HEK293 (cell line): ENCODE measurements around the gene FOXN3.

Source experiments
- CTCF ChIA-PET: fragments of 350-600 bp; formaldehyde crosslinking; extraction: SDS; loops from one replicate; lab custom pipeline; 2021; ENCODE audit warnings: antibody characterized with exemption; lab: Yijun Ruan, JAX
- POLR2A ChIA-PET: fragments of 300-600 bp; formaldehyde crosslinking; extraction: SDS; loops from one replicate; lab custom pipeline; 2020; ENCODE audit warnings: antibody characterized with exemption, inconsistent platforms; lab: Yijun Ruan, JAX
- H3K27ac ChIP-seq: fragments of 200-500 bp; sonication (Bioruptor generic); 2 replicates; pipeline ENCODE4 v1.5.1; 2014; ENCODE audit warnings: low read depth, low read length, control low read depth, inconsistent platforms; ENCODE audit errors: extremely low read depth
- H3K36me3 ChIP-seq, 2 experiments: fragments of 200-500 bp in 1 of 2; sonication (Bioruptor generic) in 1 of 2; 1 replicate in 1 of 2; 2 replicates in 1 of 2; pipeline ENCODE4 v1.5.1; 2014 to 2017; ENCODE audit warnings: inconsistent platforms in 2 of 2, low read length in 2 of 2; ENCODE audit not compliant: control insufficient read depth in 2 of 2, insufficient read depth in 1 of 2
- H3K4me1 ChIP-seq: fragments of 200-500 bp; sonication (Bioruptor generic); 2 replicates; pipeline ENCODE4 v1.5.1; 2014; ENCODE audit warnings: mild to moderate bottlenecking, low read length, inconsistent platforms; ENCODE audit not compliant: control insufficient read depth, insufficient read depth
- H3K4me3 ChIP-seq: 2 replicates; pipeline ENCODE4 v1.5.1; 2011; ENCODE audit warnings: low read depth, mild to moderate bottlenecking, control low read depth, low read length, moderate library complexity
- H3K9me3 ChIP-seq: fragments of 200-500 bp; sonication (Bioruptor generic); 2 replicates; pipeline ENCODE4 v1.5.1; 2014; ENCODE audit warnings: low read depth, low read length, inconsistent platforms; ENCODE audit not compliant: control insufficient read depth, insufficient read depth
- GLIS2 ChIP-seq: fragments of 450-650 bp; formaldehyde crosslinking; IDR thresholded peaks from 2 replicates; pipeline ENCODE4 v1.5.1; 2016; ENCODE audit warnings: missing biosample characterization, missing genetic modification characterization
- MYNN ChIP-seq: fragments of 450-650 bp; formaldehyde crosslinking; IDR thresholded peaks from 2 replicates; pipeline ENCODE4 v1.5.1; 2016; ENCODE audit warnings: missing biosample characterization, missing genetic modification characterization, borderline replicate concordance
- PBX3 ChIP-seq: sonication (generic); formaldehyde crosslinking; IDR thresholded peaks from 2 replicates; pipeline ENCODE4 v1.8.1; 2022; ENCODE audit warnings: mild to moderate bottlenecking, moderate library complexity, missing genetic modification reagents
- TCF7L2 ChIP-seq: IDR thresholded peaks from 2 replicates; pipeline ENCODE4 v1.6.1; 2011; ENCODE audit warnings: low read depth, mild to moderate bottlenecking, inconsistent platforms, low read length, moderate library complexity, borderline replicate concordance
- TSHZ1 ChIP-seq: fragments of 450-650 bp; formaldehyde crosslinking; IDR thresholded peaks from 2 replicates; pipeline ENCODE4 v1.5.1; 2016; ENCODE audit warnings: missing biosample characterization, missing genetic modification characterization, borderline replicate concordance
- ZBTB20 ChIP-seq: fragments of 450-650 bp; formaldehyde crosslinking; IDR thresholded peaks from 2 replicates; pipeline ENCODE4 v1.5.1; 2016; ENCODE audit warnings: missing biosample characterization, missing genetic modification characterization
- ZBTB48 ChIP-seq: fragments of 450-650 bp; formaldehyde crosslinking; IDR thresholded peaks from 2 replicates; pipeline ENCODE4 v1.5.1; 2016; ENCODE audit warnings: missing biosample characterization, missing genetic modification characterization
- ZEB2 ChIP-seq: fragments of 450-650 bp; formaldehyde crosslinking; IDR thresholded peaks from 2 replicates; pipeline ENCODE4 v1.5.1; 2016; ENCODE audit warnings: missing biosample characterization, missing genetic modification characterization
- ZFP69B ChIP-seq: fragments of 450-650 bp; formaldehyde crosslinking; IDR thresholded peaks from 2 replicates; pipeline ENCODE4 v1.5.1; 2016; ENCODE audit warnings: missing biosample characterization, missing genetic modification characterization
- ZIC2 ChIP-seq: fragments of 450-650 bp; formaldehyde crosslinking; IDR thresholded peaks from 2 replicates; pipeline ENCODE4 v1.5.1; 2016; ENCODE audit warnings: missing biosample characterization, missing genetic modification characterization
- ZNF175 ChIP-seq: fragments of 450-650 bp; formaldehyde crosslinking; IDR thresholded peaks from 2 replicates; pipeline ENCODE4 v1.5.1; 2016; ENCODE audit warnings: missing biosample characterization, missing genetic modification characterization
- ZNF184 ChIP-seq: fragments of 450-650 bp; IDR thresholded peaks from 2 replicates; pipeline ENCODE4 v1.5.1; 2018; ENCODE audit warnings: missing biosample characterization, mild to moderate bottlenecking, missing genetic modification characterization
- ZNF221 ChIP-seq: fragments of 450-650 bp; formaldehyde crosslinking; IDR thresholded peaks from 2 replicates; pipeline ENCODE4 v1.5.1; 2017; ENCODE audit warnings: missing biosample characterization, missing genetic modification characterization, borderline replicate concordance
- ZNF24 ChIP-seq: fragments of 450-650 bp; formaldehyde crosslinking; IDR thresholded peaks from 2 replicates; pipeline ENCODE4 v1.5.1; 2016; ENCODE audit warnings: missing biosample characterization, missing genetic modification characterization
- ZNF335 ChIP-seq: fragments of 450-650 bp; formaldehyde crosslinking; conservative IDR thresholded peaks from 2 replicates; pipeline ENCODE4 v1.5.1; 2016; ENCODE audit warnings: missing biosample characterization, missing genetic modification characterization
- ZNF354C ChIP-seq: fragments of 450-650 bp; formaldehyde crosslinking; IDR thresholded peaks from 2 replicates; pipeline ENCODE4 v1.5.1; 2016; ENCODE audit warnings: missing biosample characterization, missing genetic modification characterization, low read depth, borderline replicate concordance
- ZNF626 ChIP-seq: fragments of 450-650 bp; sonication (Bioruptor Pico); formaldehyde crosslinking; IDR thresholded peaks from 2 replicates; pipeline ENCODE4 v1.5.1; 2018; ENCODE audit warnings: missing biosample characterization, missing genetic modification characterization, inconsistent platforms
- ZNF654 ChIP-seq: fragments of 450-650 bp; formaldehyde crosslinking; IDR thresholded peaks from 2 replicates; pipeline ENCODE4 v1.5.1; 2016; ENCODE audit warnings: low read depth, missing biosample characterization, missing genetic modification characterization
- ZNF76 ChIP-seq: fragments of 450-650 bp; formaldehyde crosslinking; IDR thresholded peaks from 2 replicates; pipeline ENCODE4; 2016; ENCODE audit warnings: low read depth, missing biosample characterization, missing genetic modification characterization, borderline replicate concordance
- TF ChIP-seq, protein P1 (sequence below): fragments of 450-650 bp; formaldehyde crosslinking; IDR thresholded peaks from 2 replicates; pipeline ENCODE4 v1.5.1; 2016; ENCODE audit warnings: missing biosample characterization, missing genetic modification characterization
- TF ChIP-seq, protein P2 (sequence below): IDR thresholded peaks from 2 replicates; pipeline ENCODE4 v1.6.1; 2011; ENCODE audit warnings: mild to moderate bottlenecking, low read depth, low read length, borderline replicate concordance
- TF ChIP-seq, protein P3 (sequence below): fragments of 450-650 bp; formaldehyde crosslinking; IDR thresholded peaks from 2 replicates; pipeline ENCODE4 v1.5.1; 2016; ENCODE audit warnings: missing biosample characterization, missing genetic modification characterization

Gene FOXN3

GRCh38 chr14:89371585-89372511 is 45.2 kb downstream of the FOXN3 start:
- CTCF ChIA-PET: interaction anchor here (0.6 kb wide), 1 partner anchor 305 kb away, joined by 4 read pairs; no protein-coding TSS in a partner anchor
- POLR2A ChIA-PET: no interaction called here
- no peaks in the 10 kb centered on the region for H3K4me1 ChIP-seq

DNA sequence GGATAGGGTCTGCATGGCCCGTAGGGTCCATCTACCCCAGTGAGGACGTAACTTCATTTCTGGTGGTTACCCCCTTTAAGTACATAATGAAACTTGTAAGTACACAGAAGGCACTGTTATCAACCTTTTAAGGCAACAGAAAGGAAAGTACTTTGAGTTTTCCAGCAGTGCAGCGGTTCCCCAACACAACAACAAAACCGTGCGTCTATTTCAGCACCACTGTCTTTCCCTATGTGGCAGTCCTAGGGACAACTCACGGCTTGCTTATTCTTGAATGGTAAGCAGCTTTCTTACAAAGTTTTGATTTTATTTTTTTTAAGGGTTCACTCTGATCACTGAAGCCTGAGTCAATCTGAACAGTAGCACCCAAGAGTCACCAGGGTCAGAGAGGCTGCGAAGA is 46.3 kb downstream of the FOXN3 start:
- ChIA-PET POLR2A (no interaction called here), CTCF (no interaction called here)
- Histone ChIP-seq H3K36me3 (no peaks in the 10 kb centered on the region; a peak in 1 of 3 replicates), H3K9me3 (no peaks in the 10 kb centered on the region; the same call in 1 of the 2 replicates), H3K4me3 (no peak overlapping the region), H3K4me1 (no peaks in the 10 kb centered on the region), H3K27ac (no peak overlapping the region)
- TF ChIP-seq ZBTB48 (tag by site-specific recombination) (no peak), ZBTB20 (tag by site-specific recombination) (no peak), ZNF184 (tag by site-specific recombination) (no peak), TCF7L2 (no peak), MYNN (tag by site-specific recombination) (no peak), ZFP69B (no peak)
- TF ChIP-seq, protein P1, sequence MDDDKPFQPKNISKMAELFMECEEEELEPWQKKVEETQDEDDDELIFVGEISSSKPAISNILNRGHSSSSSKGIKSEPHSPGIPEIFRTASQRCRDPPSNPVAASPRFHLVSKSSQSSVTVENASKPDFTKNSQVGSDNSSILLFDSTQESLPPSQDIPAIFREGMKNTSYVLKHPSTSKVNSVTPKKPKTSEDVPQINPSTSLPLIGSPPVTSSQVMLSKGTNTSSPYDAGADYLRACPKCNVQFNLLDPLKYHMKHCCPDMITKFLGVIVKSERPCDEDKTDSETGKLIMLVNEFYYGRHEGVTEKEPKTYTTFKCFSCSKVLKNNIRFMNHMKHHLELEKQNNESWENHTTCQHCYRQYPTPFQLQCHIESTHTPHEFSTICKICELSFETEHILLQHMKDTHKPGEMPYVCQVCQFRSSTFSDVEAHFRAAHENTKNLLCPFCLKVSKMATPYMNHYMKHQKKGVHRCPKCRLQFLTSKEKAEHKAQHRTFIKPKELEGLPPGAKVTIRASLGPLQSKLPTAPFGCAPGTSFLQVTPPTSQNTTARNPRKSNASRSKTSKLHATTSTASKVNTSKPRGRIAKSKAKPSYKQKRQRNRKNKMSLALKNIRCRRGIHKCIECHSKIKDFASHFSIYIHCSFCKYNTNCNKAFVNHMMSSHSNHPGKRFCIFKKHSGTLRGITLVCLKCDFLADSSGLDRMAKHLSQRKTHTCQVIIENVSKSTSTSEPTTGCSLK (tag by site-specific recombination): no peak

More at GRCh38 chr14:89371585-89372511, 45.2 kb downstream of the FOXN3 start:
- no peaks in the 10 kb centered on the region; the same call in 1 of the 2 replicates for H3K9me3 ChIP-seq
- H3K36me3 ChIP-seq: no peaks in the 10 kb centered on the region; a peak in 1 of 3 replicates
- H3K4me3 ChIP-seq: no peak overlapping the region
- H3K27ac ChIP-seq: no peak overlapping the region
- TF ChIP-seq ZNF221 (no peak), TSHZ1 (tag by site-specific recombination) (no peak), GLIS2 (no peak), ZIC2 (peak; percentile 82), ZNF654 (tag by site-specific recombination) (no peak)
- TF ChIP-seq, protein P2, sequence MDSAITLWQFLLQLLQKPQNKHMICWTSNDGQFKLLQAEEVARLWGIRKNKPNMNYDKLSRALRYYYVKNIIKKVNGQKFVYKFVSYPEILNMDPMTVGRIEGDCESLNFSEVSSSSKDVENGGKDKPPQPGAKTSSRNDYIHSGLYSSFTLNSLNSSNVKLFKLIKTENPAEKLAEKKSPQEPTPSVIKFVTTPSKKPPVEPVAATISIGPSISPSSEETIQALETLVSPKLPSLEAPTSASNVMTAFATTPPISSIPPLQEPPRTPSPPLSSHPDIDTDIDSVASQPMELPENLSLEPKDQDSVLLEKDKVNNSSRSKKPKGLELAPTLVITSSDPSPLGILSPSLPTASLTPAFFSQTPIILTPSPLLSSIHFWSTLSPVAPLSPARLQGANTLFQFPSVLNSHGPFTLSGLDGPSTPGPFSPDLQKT: no peak
- TF ChIP-seq, all 188 proteins: peak for 1

- H3K27ac ChIP-seq: no peak overlapping the region
- H3K4me3 ChIP-seq: no peak overlapping the region
- POLR2A ChIA-PET: no interaction called here
- H3K9me3 ChIP-seq: no peaks in the 10 kb centered on the region; the same call in 1 of the 2 replicates
- CTCF ChIA-PET: no interaction called here
- H3K36me3 ChIP-seq: no peaks in the 10 kb centered on the region; a peak in 1 of 3 replicates
- H3K4me1 ChIP-seq: no peaks in the 10 kb centered on the region
- no peak for TF ChIP-seq PBX3 (CRISPR knock-in tag)
- TF ChIP-seq ZNF175 (tag by site-specific recombination): no peak
- TF ChIP-seq ZEB2 (tag by site-specific recombination): no peak
- TF ChIP-seq ZNF626 (tag by site-specific recombination): no peak
- no peak for TF ChIP-seq ZNF354C (tag by site-specific recombination)
- no peak for TF ChIP-seq ZNF335 (tag by site-specific recombination)
- TF ChIP-seq, protein P3, sequence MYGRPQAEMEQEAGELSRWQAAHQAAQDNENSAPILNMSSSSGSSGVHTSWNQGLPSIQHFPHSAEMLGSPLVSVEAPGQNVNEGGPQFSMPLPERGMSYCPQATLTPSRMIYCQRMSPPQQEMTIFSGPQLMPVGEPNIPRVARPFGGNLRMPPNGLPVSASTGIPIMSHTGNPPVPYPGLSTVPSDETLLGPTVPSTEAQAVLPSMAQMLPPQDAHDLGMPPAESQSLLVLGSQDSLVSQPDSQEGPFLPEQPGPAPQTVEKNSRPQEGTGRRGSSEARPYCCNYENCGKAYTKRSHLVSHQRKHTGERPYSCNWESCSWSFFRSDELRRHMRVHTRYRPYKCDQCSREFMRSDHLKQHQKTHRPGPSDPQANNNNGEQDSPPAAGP (tag by site-specific recombination): no peak
- TF ChIP-seq ZNF24: no peak
- TF ChIP-seq ZNF76 (tag by site-specific recombination): no peak
Measured at GRCh38 chr14:89370381-89370780, 46.7 kb downstream of the FOXN3 start.
